Loucy (cell line): ENCODE results near the gene MCRIP1.
"Not testable (repeated sequence)": the region's sequence is repeated elsewhere in the genome, so short reads cannot be mapped to it uniquely, and the experiment has no call there.

Source experiments
- H2AFZ ChIP-seq: fragments of 200-600 bp; sonication (generic); 2 replicates; pipeline ENCODE4 v1.6.0; 2016; ENCODE audit warnings: antibody characterized with exemption, mild to moderate bottlenecking, low read length, moderate library complexity
- H3F3A ChIP-seq: fragments of 200-600 bp; 2 replicates; pipeline ENCODE4 v1.6.0; 2016; ENCODE audit warnings: antibody characterized with exemption, low read depth, mild to moderate bottlenecking
- H3K27me3 ChIP-seq: fragments of 200-600 bp; sonication (generic); 2 replicates; pipeline ENCODE4 v1.6.1; 2014; ENCODE audit warnings: low read length, mild to moderate bottlenecking; ENCODE audit not compliant: insufficient read depth, poor library complexity, severe bottlenecking
- H3K36me3 ChIP-seq: fragments of 200-600 bp; sonication (generic); 2 replicates; pipeline ENCODE4 v1.6.1; 2016; ENCODE audit warnings: low read length; ENCODE audit not compliant: insufficient read depth
- H3K4me1 ChIP-seq: fragments of 200-600 bp; sonication (generic); 2 replicates; pipeline ENCODE4 v1.5.1; 2014; ENCODE audit warnings: low read length, mild to moderate bottlenecking; ENCODE audit not compliant: insufficient read depth, poor library complexity, severe bottlenecking
- H3K4me2 ChIP-seq: fragments of 200-600 bp; sonication (generic); 2 replicates; pipeline ENCODE4 v1.6.0; 2014; ENCODE audit warnings: antibody characterized with exemption, low read length, low read depth, mild to moderate bottlenecking; ENCODE audit not compliant: poor library complexity, severe bottlenecking
- H3K4me3 ChIP-seq: fragments of 200-600 bp; sonication (generic); 2 replicates; pipeline ENCODE4 v1.5.1; 2014; ENCODE audit warnings: low read length, mild to moderate bottlenecking, mixed read lengths; ENCODE audit not compliant: poor library complexity, severe bottlenecking
- H3K79me2 ChIP-seq: fragments of 200-600 bp; sonication (generic); 2 replicates; pipeline ENCODE4 v1.6.1; 2014; ENCODE audit warnings: low read length; ENCODE audit not compliant: insufficient read depth
- H3K9ac ChIP-seq: fragments of 200-600 bp; sonication (generic); 2 replicates; pipeline ENCODE4 v1.6.0; 2014; ENCODE audit warnings: mild to moderate bottlenecking, low read depth, low read length, moderate library complexity; ENCODE audit not compliant: poor library complexity, severe bottlenecking
- H3K9me2 ChIP-seq: fragments of 200-600 bp; sonication (generic); replicated peaks from 2 replicates; pipeline ENCODE4 v1.6.1; 2016; ENCODE audit warnings: low read depth, low read length, mixed read lengths
- H3K9me3 ChIP-seq: fragments of 200-600 bp; sonication (generic); 2 replicates; pipeline ENCODE4 v1.6.1; 2014; ENCODE audit warnings: mild to moderate bottlenecking, antibody characterized with exemption, low read length, low read depth; ENCODE audit not compliant: insufficient read depth
- H4K20me1 ChIP-seq: fragments of 200-600 bp; sonication (generic); 2 replicates; pipeline ENCODE4 v1.6.0; 2014; ENCODE audit warnings: antibody characterized with exemption, low read length, mild to moderate bottlenecking; ENCODE audit not compliant: insufficient read depth, poor library complexity, severe bottlenecking
- CTCF ChIP-seq: fragments of 200-600 bp; sonication (generic); conservative IDR thresholded peaks from 2 replicates; pipeline ENCODE4 v1.5.1; 2014; ENCODE audit warnings: mild to moderate bottlenecking, antibody characterized with exemption, low read length
- EZH2phosphoT487 ChIP-seq: fragments of 200-600 bp; IDR thresholded peaks from 2 replicates; pipeline ENCODE4 v1.6.1; 2018; ENCODE audit warnings: antibody characterized with exemption, mild to moderate bottlenecking, moderate library complexity, borderline replicate concordance

Gene MCRIP1

DNA sequence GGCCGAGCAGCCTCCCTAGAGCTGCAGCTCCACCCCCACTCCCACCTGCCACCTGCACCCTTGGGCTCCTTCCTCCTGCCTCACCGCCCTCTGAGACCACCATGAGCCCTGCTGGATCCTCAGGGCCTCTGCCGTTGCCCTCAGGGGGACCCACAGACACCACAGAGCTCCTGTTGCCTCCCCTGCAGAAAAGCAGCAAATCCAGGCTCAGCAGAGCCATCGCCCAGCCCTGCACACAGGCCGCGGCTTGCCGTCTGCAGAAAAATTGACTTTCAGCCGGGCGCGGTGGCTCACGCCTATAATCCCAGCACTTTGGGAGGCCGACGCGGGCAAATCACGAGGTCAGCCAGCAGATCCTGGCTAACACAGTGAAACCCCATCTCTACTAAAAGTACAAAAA lies 8.8 kb upstream of the MCRIP1 start:
- Histone ChIP-seq H3F3A (no peaks in the 10 kb centered on the region), H3K9me2 (no peaks in the 10 kb centered on the region), H3K9ac (no peak overlapping the region), H3K4me1 (no peaks in the 10 kb centered on the region), H3K36me3 (peaks cover 46% of the 10 kb centered on the region; the same call in 1 of the 2 replicates), H3K79me2 (no peaks in the 10 kb centered on the region), H3K27me3 (no peaks in the 10 kb centered on the region), H3K4me3 (no peak overlapping the region), H3K4me2 (no peak overlapping the region), H2AFZ (no peak overlapping the region), H3K9me3 (no peaks in the 10 kb centered on the region), H4K20me1 (no peaks in the 10 kb centered on the region)
- TF ChIP-seq CTCF (no peak), EZH2phosphoT487 (no peak)

DNA sequence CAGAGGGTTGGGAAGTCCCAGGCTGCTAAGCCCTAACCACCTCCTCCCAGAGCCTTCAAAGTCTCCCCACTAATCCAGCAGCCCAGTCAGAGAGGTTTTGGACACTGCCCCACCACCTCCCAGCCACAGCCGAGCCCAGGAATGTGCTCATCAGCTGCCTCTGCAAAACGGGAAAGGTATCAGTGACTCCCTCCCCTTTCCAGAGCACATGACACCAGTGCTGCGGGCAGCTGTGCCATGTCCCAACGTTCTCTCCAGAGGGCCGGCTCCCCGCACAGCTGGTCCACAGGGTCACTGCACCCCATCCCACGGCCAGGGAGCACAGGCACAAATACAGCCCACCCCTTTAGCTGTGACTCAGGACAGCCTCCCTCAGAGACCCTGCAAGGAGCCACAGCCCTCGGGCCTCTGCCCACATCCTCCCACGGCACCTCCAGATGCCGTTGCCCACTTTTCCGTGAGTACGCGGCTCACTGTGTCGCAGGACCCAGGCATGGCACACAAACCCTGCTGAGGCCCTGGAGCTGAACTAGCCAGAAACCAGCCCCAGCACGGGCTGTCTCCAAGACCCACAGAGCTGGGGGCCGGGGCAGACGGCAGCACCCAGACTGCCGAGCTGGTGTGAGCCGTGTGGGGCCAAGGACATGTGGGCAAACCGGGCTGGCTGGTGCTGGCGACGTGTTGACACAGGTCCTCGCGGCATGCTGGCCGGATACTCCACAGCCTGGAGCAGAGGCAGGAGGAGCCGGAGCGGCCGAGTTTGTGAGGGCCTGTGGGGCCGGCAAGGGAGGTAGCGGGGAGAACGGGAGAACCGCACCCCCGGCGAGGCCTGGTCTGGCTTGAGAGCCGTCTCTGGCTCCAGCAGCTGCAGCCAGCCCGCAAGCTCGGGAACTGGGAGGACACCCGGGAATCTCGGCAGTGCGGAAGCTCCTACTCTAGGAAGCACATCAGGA lies 8.0 kb upstream of the MCRIP1 start:
- H3K4me1 ChIP-seq = no peaks in the 10 kb centered on the region
- no peaks in the 10 kb centered on the region for H3K79me2 ChIP-seq
- H3K4me3 ChIP-seq = no peak overlapping the region
- H3K9me3 ChIP-seq = no peaks in the 10 kb centered on the region
- H3K9ac ChIP-seq = no peak overlapping the region
- TF ChIP-seq CTCF = no peak
- TF ChIP-seq EZH2phosphoT487 = no peak
- peaks cover 39% of the 10 kb centered on the region; the same call in 1 of the 2 replicates for H3K36me3 ChIP-seq
- H3K27me3 ChIP-seq = no peaks in the 10 kb centered on the region
- no peak overlapping the region for H3K4me2 ChIP-seq
- H3K9me2 ChIP-seq = no peaks in the 10 kb centered on the region
- H2AFZ ChIP-seq = no peak overlapping the region
- no peaks in the 10 kb centered on the region for H3F3A ChIP-seq
- H4K20me1 ChIP-seq = no peaks in the 10 kb centered on the region

DNA sequence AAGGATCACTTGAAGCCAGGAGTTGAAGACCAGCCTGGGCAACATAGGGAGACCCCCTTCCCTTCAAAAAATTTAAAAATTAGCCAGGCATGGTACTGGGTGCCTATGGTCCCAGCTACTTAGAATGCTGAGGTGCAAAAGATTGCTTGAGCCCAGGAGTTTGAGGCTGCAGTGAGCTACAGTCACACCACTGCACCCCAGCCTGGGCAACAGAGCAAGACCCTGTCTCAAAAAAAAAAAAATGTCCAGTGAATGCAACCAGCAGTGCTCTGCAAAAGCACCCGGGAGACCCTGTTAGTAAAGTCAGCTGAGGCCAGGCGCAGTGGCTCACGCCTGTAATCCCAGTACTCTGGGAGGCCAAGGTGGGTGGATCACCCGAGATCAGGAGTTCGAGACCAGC lies 7.0 kb upstream of the MCRIP1 start:
- not testable (repeated sequence) for H3K27me3 ChIP-seq, H3K4me1 ChIP-seq, H3F3A ChIP-seq, H3K9me2 ChIP-seq, H4K20me1 ChIP-seq, H3K79me2 ChIP-seq, H3K9ac ChIP-seq, H3K9me3 ChIP-seq, H3K4me3 ChIP-seq, H3K4me2 ChIP-seq, H2AFZ ChIP-seq
- H3K36me3 ChIP-seq = peaks cover 28% of the 10 kb centered on the region; the same call in 1 of the 2 replicates

- TF ChIP-seq EZH2phosphoT487 (no peak), CTCF (no peak)
Observed at GRCh38 chr17:81839301-81839700, 6.2 kb upstream of the MCRIP1 start.

More at GRCh38 chr17:81839301-81839700, 6.2 kb upstream of the MCRIP1 start:
- Histone ChIP-seq H3K79me2 (no peaks in the 10 kb centered on the region), H3K4me1 (no peaks in the 10 kb centered on the region), H3K9me2 (no peaks in the 10 kb centered on the region), H3K9ac (no peak overlapping the region), H3F3A (no peaks in the 10 kb centered on the region), H2AFZ (no peak overlapping the region), H3K27me3 (no peaks in the 10 kb centered on the region), H3K4me2 (no peak overlapping the region), H4K20me1 (no peaks in the 10 kb centered on the region), H3K36me3 (peaks cover 21% of the 10 kb centered on the region; the same call in 1 of the 2 replicates), H3K4me3 (no peak overlapping the region), H3K9me3 (no peaks in the 10 kb centered on the region)
